ENCODE data around the gene PLPP7. TPM values are rescaled to one million over a fixed set of nuclear protein-coding genes. Genes with fewer than 3 reads are reported as not detected.
"Not testable (repeated sequence)": the region's sequence is repeated elsewhere in the genome, so short reads cannot be mapped to it uniquely, and the experiment has no call there.

PLPP7 gene
- 16.3 and 18.0 TPM in 2 replicates for total RNA-seq

DNA sequence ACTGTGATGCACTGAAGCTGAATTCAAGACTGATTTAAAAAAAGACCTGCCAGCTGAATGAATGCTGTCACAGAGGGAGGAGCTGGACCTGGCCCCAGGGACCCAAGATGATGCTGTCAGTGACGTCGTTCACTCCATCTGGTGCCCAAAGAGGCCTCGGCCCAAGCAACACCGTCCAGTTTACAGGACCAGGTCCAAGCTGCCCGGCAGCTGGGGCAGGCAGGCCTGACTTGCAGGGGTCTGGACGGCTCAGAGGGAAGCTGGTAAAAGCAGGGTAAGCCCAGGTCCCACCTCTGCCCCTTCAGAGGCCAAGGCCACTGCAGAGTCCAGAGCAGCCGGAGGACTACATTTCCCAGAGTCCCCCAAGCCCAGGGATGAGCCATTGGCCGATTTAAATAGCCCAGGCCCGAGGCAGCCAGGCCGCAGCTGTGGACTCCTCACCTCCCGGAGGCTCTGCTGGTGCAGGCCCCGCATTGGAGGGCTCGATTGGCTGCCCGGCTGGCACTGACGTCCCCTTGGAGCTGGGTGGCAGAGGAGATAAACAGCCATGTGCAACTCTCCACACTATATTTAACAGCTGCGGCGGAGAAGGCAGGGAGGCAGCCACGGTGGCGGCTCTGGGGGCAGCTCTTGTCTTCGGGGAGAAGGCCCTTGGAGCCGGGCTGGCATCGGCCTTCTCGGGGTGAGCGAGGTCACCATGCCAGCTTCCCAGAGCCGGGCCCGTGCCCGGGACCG lies at the start of gene PLPP7:
TSS of gene PLPP7 (plus strand) at position 423 of the 735 bp plus-strand sequence. CDS start at position 698, 275 bp downstream.
- H3K27me3 ChIP-seq (ENCODE audit: insufficient read depth, low read length): no peaks in the 10 kb centered on the region
- H4K20me1 ChIP-seq (ENCODE audit: insufficient read depth, low read length): peaks cover 18% of the 10 kb centered on the region
- peak within 1 kb of the TSS; percentile 91 for H3K4me2 ChIP-seq (ENCODE audit: insufficient read depth, low read length)
- peak within 1 kb of the TSS; percentile 87 for H3K27ac ChIP-seq (ENCODE audit: low read depth, low read length)
- peaks cover 10% of the 10 kb centered on the region for H3K4me1 ChIP-seq (ENCODE audit: insufficient read depth, low read length)
- H2AFZ ChIP-seq (ENCODE audit: low read length): peak within 1 kb of the TSS; percentile 97
- no peaks in the 10 kb centered on the region for H3K9me3 ChIP-seq (ENCODE audit: low read depth, low read length)
- H3K4me3 ChIP-seq (ENCODE audit: insufficient read depth, low read length): peak within 1 kb of the TSS; percentile 81
- H3K79me2 ChIP-seq (ENCODE audit: insufficient read depth, low read length): peaks cover 34% of the 10 kb centered on the region
- TF ChIP-seq, protein P1, sequence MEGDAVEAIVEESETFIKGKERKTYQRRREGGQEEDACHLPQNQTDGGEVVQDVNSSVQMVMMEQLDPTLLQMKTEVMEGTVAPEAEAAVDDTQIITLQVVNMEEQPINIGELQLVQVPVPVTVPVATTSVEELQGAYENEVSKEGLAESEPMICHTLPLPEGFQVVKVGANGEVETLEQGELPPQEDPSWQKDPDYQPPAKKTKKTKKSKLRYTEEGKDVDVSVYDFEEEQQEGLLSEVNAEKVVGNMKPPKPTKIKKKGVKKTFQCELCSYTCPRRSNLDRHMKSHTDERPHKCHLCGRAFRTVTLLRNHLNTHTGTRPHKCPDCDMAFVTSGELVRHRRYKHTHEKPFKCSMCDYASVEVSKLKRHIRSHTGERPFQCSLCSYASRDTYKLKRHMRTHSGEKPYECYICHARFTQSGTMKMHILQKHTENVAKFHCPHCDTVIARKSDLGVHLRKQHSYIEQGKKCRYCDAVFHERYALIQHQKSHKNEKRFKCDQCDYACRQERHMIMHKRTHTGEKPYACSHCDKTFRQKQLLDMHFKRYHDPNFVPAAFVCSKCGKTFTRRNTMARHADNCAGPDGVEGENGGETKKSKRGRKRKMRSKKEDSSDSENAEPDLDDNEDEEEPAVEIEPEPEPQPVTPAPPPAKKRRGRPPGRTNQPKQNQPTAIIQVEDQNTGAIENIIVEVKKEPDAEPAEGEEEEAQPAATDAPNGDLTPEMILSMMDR (IDR thresholded peaks at IDR 0.05; ENCODE audit: extremely low read depth, low read depth, low read length): no peak
- peaks cover 12% of the 10 kb centered on the region for H3K36me3 ChIP-seq (ENCODE audit: insufficient read depth, low read length)
- DNase-seq (ENCODE audit: insufficient read length, low spot score, missing footprints): peak; percentile 99

DNA sequence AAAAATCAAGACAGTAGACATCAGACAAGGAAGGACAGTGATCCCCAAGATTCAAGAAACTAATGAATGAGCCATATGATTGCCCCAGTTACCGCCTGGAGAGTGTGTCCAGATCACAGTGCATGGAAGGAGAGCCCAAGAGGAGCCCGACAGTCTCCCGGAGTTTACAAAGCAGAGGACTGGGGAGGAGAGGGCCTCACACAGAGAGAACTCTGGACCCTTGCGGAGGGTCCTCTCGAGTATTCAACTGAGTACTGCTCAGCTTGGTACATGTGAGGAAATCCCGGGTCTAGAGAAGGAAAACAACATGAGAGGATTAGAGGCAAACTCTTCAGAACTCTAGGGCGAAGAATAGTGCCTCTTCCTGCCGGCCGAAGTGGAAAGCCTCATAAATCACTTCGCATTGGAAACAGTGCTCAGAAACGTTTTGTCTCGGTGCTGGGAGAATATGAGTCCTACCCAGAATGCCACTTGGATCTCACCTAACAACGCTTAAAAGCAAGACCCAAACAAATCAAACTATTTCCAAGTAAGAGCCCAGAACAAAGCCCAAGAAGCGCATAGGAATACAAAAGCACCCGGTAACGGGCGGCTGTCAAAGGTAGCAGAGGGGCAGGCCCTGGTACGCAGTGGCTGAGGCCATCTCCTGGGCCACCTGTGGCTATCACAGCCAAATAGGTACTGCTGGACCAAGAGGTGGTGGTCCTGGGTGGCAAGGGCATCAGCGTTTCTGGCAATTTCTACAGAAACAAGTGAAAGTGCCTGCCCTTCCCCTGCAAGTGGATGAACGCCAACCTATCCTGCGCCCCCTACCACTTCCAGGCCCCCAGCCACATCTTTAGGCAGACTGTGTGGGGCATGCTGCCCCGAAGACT lies 49.2 kb upstream of the PLPP7 start:
- H3K9me3 ChIP-seq (ENCODE audit: low read depth, low read length): no peaks in the 10 kb centered on the region
- no peaks in the 10 kb centered on the region for H3K27me3 ChIP-seq (ENCODE audit: insufficient read depth, low read length)
- TF ChIP-seq, protein P1 (IDR thresholded peaks at IDR 0.05; ENCODE audit: extremely low read depth, low read depth, low read length): no peak
- no peak overlapping the region for H3K27ac ChIP-seq (ENCODE audit: low read depth, low read length)
- H3K4me2 ChIP-seq (ENCODE audit: insufficient read depth, low read length): no peak overlapping the region
- no peak overlapping the region for H3K4me3 ChIP-seq (ENCODE audit: insufficient read depth, low read length)
- H3K36me3 ChIP-seq (ENCODE audit: insufficient read depth, low read length): no peaks in the 10 kb centered on the region
- peak; percentile 23 for DNase-seq (ENCODE audit: insufficient read length, low spot score, missing footprints)
- H4K20me1 ChIP-seq (ENCODE audit: insufficient read depth, low read length): no peaks in the 10 kb centered on the region
- H3K4me1 ChIP-seq (ENCODE audit: insufficient read depth, low read length): peaks cover 18% of the 10 kb centered on the region
- H3K79me2 ChIP-seq (ENCODE audit: insufficient read depth, low read length): no peaks in the 10 kb centered on the region
- no peak overlapping the region for H2AFZ ChIP-seq (ENCODE audit: low read length)

GRCh38 chr9:131244331-131244730 lies 45.2 kb upstream of the PLPP7 start:
- not testable (repeated sequence) for DNase-seq (ENCODE audit: insufficient read length, low spot score, missing footprints); H2AFZ ChIP-seq (ENCODE audit: low read length); H3K4me3 ChIP-seq (ENCODE audit: insufficient read depth, low read length)

GRCh38 chr9:131246618-131247017 lies 42.9 kb upstream of the PLPP7 start:
- TF ChIP-seq, protein P1 (IDR thresholded peaks at IDR 0.05; ENCODE audit: extremely low read depth, low read depth, low read length): no peak
- Histone ChIP-seq H3K4me1 (ENCODE audit: insufficient read depth, low read length) (no peaks in the 10 kb centered on the region), H3K9me3 (ENCODE audit: low read depth, low read length) (no peaks in the 10 kb centered on the region), H3K36me3 (ENCODE audit: insufficient read depth, low read length) (no peaks in the 10 kb centered on the region), H3K27me3 (ENCODE audit: insufficient read depth, low read length) (peaks cover 2% of the 10 kb centered on the region), H3K27ac (ENCODE audit: low read depth, low read length) (no peak overlapping the region), H3K4me2 (ENCODE audit: insufficient read depth, low read length) (no peak overlapping the region), H4K20me1 (ENCODE audit: insufficient read depth, low read length) (no peaks in the 10 kb centered on the region), H2AFZ (ENCODE audit: low read length) (no peak overlapping the region), H3K4me3 (ENCODE audit: insufficient read depth, low read length) (no peak overlapping the region), H3K79me2 (ENCODE audit: insufficient read depth, low read length) (no peaks in the 10 kb centered on the region)
- DNase-seq (ENCODE audit: insufficient read length, low spot score, missing footprints): no peak

More at GRCh38 chr9:131244331-131244730, 45.2 kb upstream of the PLPP7 start:
- H3K79me2 ChIP-seq (ENCODE audit: insufficient read depth, low read length); H3K4me2 ChIP-seq (ENCODE audit: insufficient read depth, low read length); H4K20me1 ChIP-seq (ENCODE audit: insufficient read depth, low read length); H3K36me3 ChIP-seq (ENCODE audit: insufficient read depth, low read length); H3K4me1 ChIP-seq (ENCODE audit: insufficient read depth, low read length); H3K9me3 ChIP-seq (ENCODE audit: low read depth, low read length); H3K27me3 ChIP-seq (ENCODE audit: insufficient read depth, low read length); H3K27ac ChIP-seq (ENCODE audit: low read depth, low read length): not testable (repeated sequence)
